ENCODE data around the gene PRKCSH.
"Not testable (repeated sequence)": the region's sequence is repeated elsewhere in the genome, so short reads cannot be mapped to it uniquely, and the experiment has no call there.

The PRKCSH gene

DNA sequence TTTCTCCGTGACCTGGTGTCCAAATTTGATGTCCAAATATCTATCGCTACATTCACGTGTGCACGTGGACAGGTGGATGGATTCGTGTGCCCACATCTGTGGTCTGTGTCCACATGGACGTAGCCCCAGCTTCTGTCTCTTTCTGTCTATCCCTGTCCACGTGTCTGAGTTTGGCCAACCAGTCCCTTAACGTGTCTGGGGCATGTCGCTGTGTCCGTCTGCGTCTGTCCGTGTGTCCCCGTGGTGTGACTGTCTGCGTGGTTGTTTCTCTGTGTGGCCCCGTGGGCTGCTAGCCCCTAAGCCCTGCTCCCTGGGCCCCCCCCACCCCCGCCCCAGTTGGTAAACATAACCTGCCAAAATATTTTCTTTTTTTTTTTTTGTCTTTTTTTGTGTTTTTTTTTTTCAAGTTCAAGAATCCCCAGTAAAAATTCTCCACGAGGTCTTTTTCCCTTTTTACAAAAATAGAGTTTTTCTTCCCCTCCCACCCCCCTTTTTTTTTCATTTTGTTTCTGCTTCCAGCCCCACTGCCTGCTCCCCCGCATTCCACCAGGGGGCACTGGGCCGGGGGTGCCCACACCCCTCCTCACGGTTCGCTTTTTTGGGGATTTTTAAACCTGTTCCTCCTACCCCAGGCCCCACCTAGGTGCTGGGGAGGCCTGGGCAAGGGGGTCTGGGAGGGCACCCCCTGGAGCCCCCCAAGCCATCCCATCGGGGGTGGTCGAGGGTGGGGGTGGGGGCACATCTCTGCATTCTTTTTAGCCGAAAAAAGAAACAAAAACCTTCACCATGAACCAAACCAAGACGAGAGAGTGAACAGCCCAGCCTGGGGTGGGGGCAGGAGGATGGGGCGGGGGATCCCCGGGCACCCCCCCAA is 18.3 kb downstream of the PRKCSH start:
- Mint-ChIP-seq H3K4me3 (no peak overlapping the region), H3K9me3 (no peaks in the 10 kb centered on the region), H3K27ac (no peak overlapping the region), H3K36me3 (no peaks in the 10 kb centered on the region), H3K27me3 (no peaks in the 10 kb centered on the region), H3K4me1 (no peaks in the 10 kb centered on the region)

DNA sequence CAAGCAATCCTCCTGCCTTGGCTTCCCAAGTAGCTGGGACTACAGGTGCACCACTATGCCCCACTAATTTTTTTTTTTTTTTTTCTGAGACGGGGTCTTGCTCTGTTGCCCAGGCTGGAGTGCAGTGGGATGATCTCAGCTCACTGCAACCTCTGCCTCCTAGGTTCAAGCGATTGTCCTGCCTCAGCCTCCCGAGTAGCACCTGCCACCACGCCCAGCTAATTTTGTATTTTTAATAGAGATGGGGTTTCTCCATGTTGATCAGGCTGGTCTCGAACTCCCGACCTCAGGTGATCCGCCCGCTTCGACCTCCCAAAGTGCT is 19.8 kb downstream of the PRKCSH start:
- not testable (repeated sequence) for H3K4me1 Mint-ChIP-seq, H3K27ac Mint-ChIP-seq, H3K9me3 Mint-ChIP-seq, H3K27me3 Mint-ChIP-seq, H3K4me3 Mint-ChIP-seq, H3K36me3 Mint-ChIP-seq

GRCh38 chr19:11456659-11457058 is 21.2 kb downstream of the PRKCSH start:
- no peaks in the 10 kb centered on the region for H3K36me3 Mint-ChIP-seq
- H3K4me3 Mint-ChIP-seq = no peak overlapping the region
- peaks cover 5% of the 10 kb centered on the region for H3K27me3 Mint-ChIP-seq
- H3K9me3 Mint-ChIP-seq = no peaks in the 10 kb centered on the region
- no peaks in the 10 kb centered on the region for H3K4me1 Mint-ChIP-seq
- H3K27ac Mint-ChIP-seq = no peak overlapping the region

- Mint-ChIP-seq H3K4me3 (no peak overlapping the region), H3K9me3 (no peaks in the 10 kb centered on the region), H3K36me3 (no peaks in the 10 kb centered on the region), H3K27ac (no peak overlapping the region), H3K27me3 (peaks cover 5% of the 10 kb centered on the region), H3K4me1 (no peaks in the 10 kb centered on the region)
Observed at GRCh38 chr19:11457115-11457514, 21.7 kb downstream of the PRKCSH start.

DNA sequence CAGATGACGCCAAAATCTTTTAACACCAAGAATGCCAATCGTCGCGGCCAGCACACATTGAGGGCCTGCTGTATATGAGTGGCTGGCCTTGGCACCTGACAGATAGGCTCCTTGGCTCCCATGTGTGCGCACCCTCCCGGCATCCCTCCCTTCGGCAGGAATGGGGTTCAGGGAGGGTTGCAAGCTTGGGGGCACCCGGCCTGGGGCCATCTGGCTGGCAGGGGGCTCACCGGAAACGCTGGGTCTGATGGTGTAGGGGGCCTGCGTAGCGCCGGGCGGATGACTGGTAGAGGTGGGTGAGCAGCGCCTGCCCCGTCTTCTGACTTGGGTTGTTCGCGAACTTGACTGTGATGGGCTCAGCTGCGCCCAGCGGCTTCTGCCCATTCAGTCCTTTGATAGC is 22.4 kb downstream of the PRKCSH start:
- Mint-ChIP-seq H3K27ac (no peak overlapping the region), H3K9me3 (no peaks in the 10 kb centered on the region), H3K27me3 (peaks cover 5% of the 10 kb centered on the region), H3K4me3 (no peak overlapping the region), H3K36me3 (no peaks in the 10 kb centered on the region), H3K4me1 (no peaks in the 10 kb centered on the region)

GRCh38 chr19:11458236-11458900 is 22.9 kb downstream of the PRKCSH start:
- Mint-ChIP-seq H3K4me1 (no peaks in the 10 kb centered on the region), H3K4me3 (no peak overlapping the region), H3K27me3 (peaks cover 5% of the 10 kb centered on the region), H3K27ac (no peak overlapping the region), H3K36me3 (no peaks in the 10 kb centered on the region), H3K9me3 (no peaks in the 10 kb centered on the region)

DNA sequence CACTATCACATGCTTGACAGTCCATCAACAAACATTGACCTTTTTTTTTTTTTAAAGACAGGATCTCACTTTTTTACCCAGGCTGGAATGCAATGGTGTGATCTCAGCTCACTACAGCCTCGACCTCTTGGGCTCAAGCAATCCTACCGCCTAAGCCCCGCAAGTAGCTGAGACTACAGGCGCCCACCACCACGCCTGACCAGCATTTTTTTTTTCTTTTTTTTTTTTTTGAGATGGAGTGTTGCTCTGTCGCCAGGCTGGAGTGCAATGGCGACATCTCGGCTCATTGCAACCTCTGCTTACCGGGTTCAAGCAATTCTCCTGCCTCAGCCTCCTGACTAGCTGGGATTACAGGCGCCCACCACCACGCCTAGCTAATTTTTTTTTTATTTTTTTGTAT is 23.5 kb downstream of the PRKCSH start:
- H3K27ac Mint-ChIP-seq, H3K4me3 Mint-ChIP-seq, H3K4me1 Mint-ChIP-seq, H3K27me3 Mint-ChIP-seq, H3K36me3 Mint-ChIP-seq, H3K9me3 Mint-ChIP-seq: not testable (repeated sequence)

DNA sequence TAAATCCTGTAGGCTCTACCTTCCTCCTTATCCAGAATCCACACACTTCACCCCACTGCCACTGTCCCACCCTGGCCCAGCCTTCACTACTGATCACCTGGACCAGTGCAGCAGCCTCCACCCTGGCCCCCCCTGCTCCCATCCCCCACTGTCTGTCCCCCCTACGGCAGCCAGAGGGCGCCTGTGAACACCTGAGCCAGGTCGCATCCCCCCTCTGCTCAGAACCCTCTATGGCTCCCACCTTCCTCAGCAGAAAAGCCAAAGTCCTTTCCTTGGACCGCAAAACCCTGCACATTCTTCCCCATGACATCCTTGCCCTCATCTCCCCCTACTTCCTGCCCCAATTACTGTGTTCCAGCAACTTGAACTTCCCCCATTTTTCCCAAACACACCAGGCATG is 24.8 kb downstream of the PRKCSH start:
- no peak overlapping the region for H3K4me3 Mint-ChIP-seq
- no peaks in the 10 kb centered on the region for H3K9me3 Mint-ChIP-seq
- no peak overlapping the region for H3K27ac Mint-ChIP-seq
- H3K27me3 Mint-ChIP-seq = peaks cover 5% of the 10 kb centered on the region
- H3K4me1 Mint-ChIP-seq = no peaks in the 10 kb centered on the region
- no peaks in the 10 kb centered on the region for H3K36me3 Mint-ChIP-seq

GRCh38 chr19:11461453-11461852 is 26.0 kb downstream of the PRKCSH start:
- H3K27ac Mint-ChIP-seq = no peak overlapping the region
- H3K4me3 Mint-ChIP-seq = no peak overlapping the region
- H3K4me1 Mint-ChIP-seq = no peaks in the 10 kb centered on the region
- H3K9me3 Mint-ChIP-seq = no peaks in the 10 kb centered on the region
- no peaks in the 10 kb centered on the region for H3K36me3 Mint-ChIP-seq
- peaks cover 5% of the 10 kb centered on the region for H3K27me3 Mint-ChIP-seq

- Mint-ChIP-seq H3K27ac (no peak overlapping the region), H3K9me3 (no peaks in the 10 kb centered on the region), H3K27me3 (peaks cover 7% of the 10 kb centered on the region), H3K36me3 (no peaks in the 10 kb centered on the region), H3K4me3 (no peak overlapping the region), H3K4me1 (no peaks in the 10 kb centered on the region)
Observed at GRCh38 chr19:11463391-11463790, 28.0 kb downstream of the PRKCSH start.

- Mint-ChIP-seq H3K27me3 (peaks cover 7% of the 10 kb centered on the region), H3K36me3 (no peaks in the 10 kb centered on the region), H3K9me3 (no peaks in the 10 kb centered on the region), H3K27ac (no peak overlapping the region), H3K4me1 (no peaks in the 10 kb centered on the region), H3K4me3 (no peak overlapping the region)
Observed at GRCh38 chr19:11464333-11465265, 29.2 kb downstream of the PRKCSH start.

DNA sequence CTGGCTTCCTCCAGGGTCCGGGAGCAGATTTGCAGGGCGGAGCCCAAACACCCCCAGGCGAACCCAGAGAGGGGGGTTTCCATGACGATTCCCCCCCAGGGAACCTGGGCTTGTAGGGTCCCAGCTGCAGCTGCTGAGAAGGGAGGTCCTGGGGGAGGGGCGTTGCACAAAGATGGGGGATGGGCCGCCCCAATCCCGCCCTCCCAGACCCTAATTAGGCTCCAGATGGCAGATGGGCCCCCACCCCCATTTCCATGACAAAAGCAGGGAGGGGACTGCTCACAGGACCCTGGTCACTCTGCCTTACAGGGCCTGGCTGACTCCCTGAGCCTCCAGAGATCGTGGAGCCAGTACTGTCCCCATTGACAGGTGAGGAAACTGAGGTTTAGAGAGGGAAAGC is 30.2 kb downstream of the PRKCSH start:
- no peaks in the 10 kb centered on the region for H3K9me3 Mint-ChIP-seq
- H3K27me3 Mint-ChIP-seq = peaks cover 3% of the 10 kb centered on the region
- H3K4me3 Mint-ChIP-seq = no peak overlapping the region
- no peaks in the 10 kb centered on the region for H3K4me1 Mint-ChIP-seq
- H3K27ac Mint-ChIP-seq = no peak overlapping the region
- no peaks in the 10 kb centered on the region for H3K36me3 Mint-ChIP-seq

DNA sequence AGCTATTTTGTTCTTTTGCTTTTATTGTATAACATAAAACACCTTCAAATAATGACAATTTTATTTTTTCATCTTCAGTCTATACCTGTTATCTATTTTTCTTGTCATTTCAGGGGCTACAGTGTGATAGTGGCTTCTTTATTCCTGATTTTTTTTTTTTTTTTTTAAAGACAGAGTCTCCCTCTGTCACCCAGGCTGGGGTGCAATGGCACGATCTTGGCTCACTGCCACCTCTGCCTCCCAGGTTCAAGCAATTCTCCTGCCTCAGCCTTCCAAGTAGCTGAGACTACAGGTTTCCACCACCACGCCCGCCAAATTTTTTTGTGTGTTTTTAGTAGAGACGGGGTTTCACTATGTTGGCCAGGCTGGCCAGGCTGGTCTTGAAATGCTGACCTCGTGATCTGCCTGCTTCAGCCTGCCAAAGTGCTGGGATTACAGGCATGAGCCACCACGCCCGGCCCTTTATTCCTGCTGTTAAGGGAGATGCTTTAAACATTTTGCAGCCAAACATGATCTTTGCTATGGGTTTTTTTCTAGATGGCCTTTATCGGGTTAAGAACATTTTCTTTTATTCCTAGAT is 32.9 kb downstream of the PRKCSH start:
- H3K36me3 Mint-ChIP-seq, H3K4me3 Mint-ChIP-seq, H3K27me3 Mint-ChIP-seq, H3K4me1 Mint-ChIP-seq, H3K9me3 Mint-ChIP-seq, H3K27ac Mint-ChIP-seq: not testable (repeated sequence)

GRCh38 chr19:11473725-11474124 is 38.3 kb downstream of the PRKCSH start:
- Mint-ChIP-seq H3K36me3 (no peaks in the 10 kb centered on the region), H3K9me3 (no peaks in the 10 kb centered on the region), H3K27me3 (peaks cover 2% of the 10 kb centered on the region), H3K4me1 (no peaks in the 10 kb centered on the region), H3K27ac (no peak overlapping the region), H3K4me3 (no peak overlapping the region)

- not testable (repeated sequence) for H3K27me3 Mint-ChIP-seq, H3K9me3 Mint-ChIP-seq, H3K4me1 Mint-ChIP-seq, H3K36me3 Mint-ChIP-seq, H3K4me3 Mint-ChIP-seq, H3K27ac Mint-ChIP-seq
Observed at GRCh38 chr19:11475343-11475742, 39.9 kb downstream of the PRKCSH start.

- Mint-ChIP-seq H3K27me3 (peaks cover 7% of the 10 kb centered on the region), H3K4me1 (peaks cover 4% of the 10 kb centered on the region), H3K27ac (no peak overlapping the region), H3K4me3 (no peak overlapping the region), H3K9me3 (no peaks in the 10 kb centered on the region), H3K36me3 (no peaks in the 10 kb centered on the region)
Observed at GRCh38 chr19:11475861-11476260, 40.4 kb downstream of the PRKCSH start.

All from activated naive CD4-positive, alpha-beta T cell treated with anti-CD3 and anti-CD28 coated beads, Interleukin-2, amount 50 U/mL, for 24 hours (primary cell).